Thoracic aorta (tissue), 2 donors: ENCODE measurements around the gene NUB1. TPM values are rescaled to one million over a fixed set of nuclear protein-coding genes. Genes with fewer than 3 reads are reported as not detected.

ENCODE experiments used
- ATAC-seq: fragments of 150-250 bp; one replicate; pipeline ENCODE4 v1.8.0; 2017; ENCODE audit warnings: low read depth; ENCODE audit not compliant: insufficient number of reproducible peaks, low FRiP score
- DNase-seq: peaks from one replicate; pipeline ENCODE4 v3.0.0-alpha.2; 2020; ENCODE audit warnings: low spot score
- H3K27ac ChIP-seq, 2 donors: fragments of 200-600 bp; sonication (generic); 1 replicate in 1 of 2; 2 replicates in 1 of 2; pipeline ENCODE4 v1.5.1; 2016; ENCODE audit warnings: mild to moderate bottlenecking in 2 of 2, moderate library complexity in 2 of 2
- H3K27me3 ChIP-seq: fragments of 200-600 bp; sonication (generic); replicated peaks from 2 replicates; pipeline ENCODE4 v1.6.0; 2016; ENCODE audit warnings: mild to moderate bottlenecking; ENCODE audit not compliant: insufficient read depth
- H3K36me3 ChIP-seq: fragments of 200-600 bp; sonication (generic); one replicate; pipeline ENCODE4 v1.5.1; 2016
- H3K4me1 ChIP-seq, 2 donors: fragments of 200-600 bp; sonication (generic); 1 replicate in 1 of 2; 2 replicates in 1 of 2; pipeline versions ENCODE4 v1.5.1 to v1.6.0; 2016; ENCODE audit warnings: low read depth in 2 of 2, mild to moderate bottlenecking in 1 of 2; ENCODE audit not compliant: control insufficient read depth in 1 of 2
- H3K4me3 ChIP-seq: fragments of 200-600 bp; sonication (generic); 2 replicates; pipeline ENCODE4 v1.5.1; 2016; ENCODE audit warnings: mild to moderate bottlenecking
- H3K9me3 ChIP-seq: fragments of 200-600 bp; sonication (generic); 2 replicates; pipeline ENCODE4 v1.5.1; 2016
- total RNA-seq, 2 donors: library from RNA; depleted of rRNA; stranded (reverse); fragments of >200 nt; gene quantifications; one replicate each; pipeline versions ENCODE4 v1.1.0 to v1.2.3, GENCODE V29; 2016
- TF ChIP-seq, protein P1 (sequence below): fragments of 200-600 bp; sonication (generic); IDR thresholded peaks from one replicate; pipeline ENCODE4 v1.5.1; 2019; ENCODE audit warnings: antibody characterized with exemption

Gene NUB1
- total RNA-seq, 2 donors from 2014 or later = 51.0 to 53.4 TPM

DNA sequence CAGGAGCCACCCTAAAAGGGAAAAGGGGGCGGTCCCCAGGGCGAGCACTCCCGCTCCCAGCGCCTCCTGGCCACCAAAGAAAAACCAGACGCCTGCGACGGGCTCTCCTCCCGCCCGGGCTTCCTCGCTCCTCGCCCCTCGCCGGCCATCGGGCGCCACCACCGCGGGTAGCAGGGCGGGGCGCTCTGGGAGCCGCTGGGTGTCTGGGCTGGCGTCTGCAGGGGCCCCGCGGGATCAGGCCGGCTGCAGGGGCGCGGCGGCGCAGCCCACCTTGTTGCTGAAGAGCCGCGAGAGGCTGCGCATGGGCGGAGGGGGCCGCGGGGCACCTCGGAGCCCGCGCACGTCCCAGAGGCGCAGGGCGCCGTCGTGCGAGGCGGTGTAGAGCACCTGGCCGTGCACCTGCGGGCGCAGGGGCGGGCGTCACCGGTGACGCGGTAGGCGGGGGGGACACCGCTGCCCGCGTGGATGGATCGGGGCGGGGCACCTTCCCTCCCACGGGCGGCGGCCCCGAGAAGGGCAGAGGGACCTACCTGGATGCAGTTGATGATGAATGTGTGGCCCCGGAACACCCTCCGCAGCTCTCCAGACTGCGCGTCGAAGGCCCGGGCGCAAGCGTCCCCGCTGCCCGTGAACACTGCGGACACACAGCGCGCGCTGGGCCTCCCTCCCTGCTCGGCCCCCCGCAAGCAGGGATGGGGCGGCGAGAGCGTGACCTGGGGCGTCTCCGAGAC, 39.9 kb downstream of the NUB1 start:
- TF ChIP-seq, protein P1, sequence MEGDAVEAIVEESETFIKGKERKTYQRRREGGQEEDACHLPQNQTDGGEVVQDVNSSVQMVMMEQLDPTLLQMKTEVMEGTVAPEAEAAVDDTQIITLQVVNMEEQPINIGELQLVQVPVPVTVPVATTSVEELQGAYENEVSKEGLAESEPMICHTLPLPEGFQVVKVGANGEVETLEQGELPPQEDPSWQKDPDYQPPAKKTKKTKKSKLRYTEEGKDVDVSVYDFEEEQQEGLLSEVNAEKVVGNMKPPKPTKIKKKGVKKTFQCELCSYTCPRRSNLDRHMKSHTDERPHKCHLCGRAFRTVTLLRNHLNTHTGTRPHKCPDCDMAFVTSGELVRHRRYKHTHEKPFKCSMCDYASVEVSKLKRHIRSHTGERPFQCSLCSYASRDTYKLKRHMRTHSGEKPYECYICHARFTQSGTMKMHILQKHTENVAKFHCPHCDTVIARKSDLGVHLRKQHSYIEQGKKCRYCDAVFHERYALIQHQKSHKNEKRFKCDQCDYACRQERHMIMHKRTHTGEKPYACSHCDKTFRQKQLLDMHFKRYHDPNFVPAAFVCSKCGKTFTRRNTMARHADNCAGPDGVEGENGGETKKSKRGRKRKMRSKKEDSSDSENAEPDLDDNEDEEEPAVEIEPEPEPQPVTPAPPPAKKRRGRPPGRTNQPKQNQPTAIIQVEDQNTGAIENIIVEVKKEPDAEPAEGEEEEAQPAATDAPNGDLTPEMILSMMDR = no peak
- Histone ChIP-seq H3K27me3 (no peaks in the 10 kb centered on the region), H3K4me1 (peaks cover 15 to 33% of the 10 kb centered on the region in 2 donors), H3K9me3 (no peaks in the 10 kb centered on the region), H3K27ac (no peak overlapping the region), H3K4me3 (peak overlapping the region; percentile 63), H3K36me3 (peaks cover 14% of the 10 kb centered on the region)
- no peak for DNase-seq
- no peak for ATAC-seq

GRCh38 chr7:151382079-151382885, 40.7 kb downstream of the NUB1 start:
- Histone ChIP-seq H3K4me1 (peaks cover 16 to 40% of the 10 kb centered on the region in 2 donors), H3K27me3 (no peaks in the 10 kb centered on the region), H3K36me3 (peaks cover 6% of the 10 kb centered on the region), H3K9me3 (no peaks in the 10 kb centered on the region), H3K4me3 (peak overlapping the region; percentile 63), H3K27ac (no peak overlapping the region)
- ATAC-seq = no peak
- TF ChIP-seq, protein P1 = no peak
- no peak for DNase-seq

- H3K4me3 ChIP-seq = no peak overlapping the region
- peaks cover 16 to 42% of the 10 kb centered on the region in 2 donors for H3K4me1 ChIP-seq
- H3K27me3 ChIP-seq = no peaks in the 10 kb centered on the region
- H3K36me3 ChIP-seq = no peaks in the 10 kb centered on the region
- ATAC-seq (no peak), DNase-seq (no peak)
- H3K9me3 ChIP-seq = no peaks in the 10 kb centered on the region
- TF ChIP-seq, protein P1 = no peak
- no peak overlapping the region for H3K27ac ChIP-seq
Measured at GRCh38 chr7:151383638-151384351, 42.2 kb downstream of the NUB1 start.

- TF ChIP-seq, protein P1 = no peak
- no peak for DNase-seq
- H3K4me1 ChIP-seq = peaks cover 16 to 42% of the 10 kb centered on the region in 2 donors
- no peaks in the 10 kb centered on the region for H3K9me3 ChIP-seq
- no peak for ATAC-seq
- no peaks in the 10 kb centered on the region for H3K27me3 ChIP-seq
- H3K27ac ChIP-seq = no peak overlapping the region
- no peak overlapping the region for H3K4me3 ChIP-seq
- no peaks in the 10 kb centered on the region for H3K36me3 ChIP-seq
Measured at GRCh38 chr7:151384352-151384697, 42.7 kb downstream of the NUB1 start.
